ENCODE measurements around the gene UMAD1.

DNA sequence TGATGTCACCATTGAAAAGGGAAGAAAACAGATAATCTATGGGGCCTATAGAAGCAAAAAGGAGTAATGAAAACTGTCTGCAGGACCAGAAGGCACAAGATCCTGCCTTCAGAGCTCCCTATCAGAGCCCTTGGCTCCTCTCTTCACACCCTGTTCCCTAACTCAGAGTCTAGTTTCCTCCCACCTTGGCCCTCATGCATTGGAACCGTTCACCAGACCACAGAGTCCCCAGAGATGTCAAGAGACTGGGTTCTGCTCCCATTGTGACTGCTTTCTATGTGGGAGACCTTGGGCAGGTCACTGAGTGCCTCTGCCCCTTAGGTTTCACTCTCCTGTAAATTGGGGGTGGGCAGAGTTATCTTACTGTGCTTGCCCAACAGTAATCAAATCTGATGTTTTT lies 158.0 kb downstream of the UMAD1 start:
- TF ChIP-seq, protein P1, sequence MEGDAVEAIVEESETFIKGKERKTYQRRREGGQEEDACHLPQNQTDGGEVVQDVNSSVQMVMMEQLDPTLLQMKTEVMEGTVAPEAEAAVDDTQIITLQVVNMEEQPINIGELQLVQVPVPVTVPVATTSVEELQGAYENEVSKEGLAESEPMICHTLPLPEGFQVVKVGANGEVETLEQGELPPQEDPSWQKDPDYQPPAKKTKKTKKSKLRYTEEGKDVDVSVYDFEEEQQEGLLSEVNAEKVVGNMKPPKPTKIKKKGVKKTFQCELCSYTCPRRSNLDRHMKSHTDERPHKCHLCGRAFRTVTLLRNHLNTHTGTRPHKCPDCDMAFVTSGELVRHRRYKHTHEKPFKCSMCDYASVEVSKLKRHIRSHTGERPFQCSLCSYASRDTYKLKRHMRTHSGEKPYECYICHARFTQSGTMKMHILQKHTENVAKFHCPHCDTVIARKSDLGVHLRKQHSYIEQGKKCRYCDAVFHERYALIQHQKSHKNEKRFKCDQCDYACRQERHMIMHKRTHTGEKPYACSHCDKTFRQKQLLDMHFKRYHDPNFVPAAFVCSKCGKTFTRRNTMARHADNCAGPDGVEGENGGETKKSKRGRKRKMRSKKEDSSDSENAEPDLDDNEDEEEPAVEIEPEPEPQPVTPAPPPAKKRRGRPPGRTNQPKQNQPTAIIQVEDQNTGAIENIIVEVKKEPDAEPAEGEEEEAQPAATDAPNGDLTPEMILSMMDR (IDR thresholded peaks at IDR 0.05): no peak
- TF ChIP-seq POLR2A (IDR thresholded peaks at IDR 0.05): no peak
